Fibroblast of mammary gland (primary cell): ENCODE results near the gene WDR45.
A peak's percentile ranks its signal among the peaks of the same experiment; 100 is the strongest.

Experiments used
- DNase-seq: peaks from one replicate; pipeline ENCODE4 v3.0.0-alpha.2; 2010; ENCODE audit warnings: low read depth
- H3K4me3 ChIP-seq: 2 replicates; pipeline ENCODE4 v1.5.1; 2011; ENCODE audit warnings: low read depth, mild to moderate bottlenecking, low read length, moderate library complexity; ENCODE audit not compliant: control insufficient read depth
- TF ChIP-seq, protein P1 (sequence below): conservative IDR thresholded peaks from 2 replicates; pipeline ENCODE4 v1.5.1; 2011; ENCODE audit warnings: low read depth, low read length, inconsistent platforms; ENCODE audit not compliant: control insufficient read depth, insufficient read depth

Gene WDR45

DNA sequence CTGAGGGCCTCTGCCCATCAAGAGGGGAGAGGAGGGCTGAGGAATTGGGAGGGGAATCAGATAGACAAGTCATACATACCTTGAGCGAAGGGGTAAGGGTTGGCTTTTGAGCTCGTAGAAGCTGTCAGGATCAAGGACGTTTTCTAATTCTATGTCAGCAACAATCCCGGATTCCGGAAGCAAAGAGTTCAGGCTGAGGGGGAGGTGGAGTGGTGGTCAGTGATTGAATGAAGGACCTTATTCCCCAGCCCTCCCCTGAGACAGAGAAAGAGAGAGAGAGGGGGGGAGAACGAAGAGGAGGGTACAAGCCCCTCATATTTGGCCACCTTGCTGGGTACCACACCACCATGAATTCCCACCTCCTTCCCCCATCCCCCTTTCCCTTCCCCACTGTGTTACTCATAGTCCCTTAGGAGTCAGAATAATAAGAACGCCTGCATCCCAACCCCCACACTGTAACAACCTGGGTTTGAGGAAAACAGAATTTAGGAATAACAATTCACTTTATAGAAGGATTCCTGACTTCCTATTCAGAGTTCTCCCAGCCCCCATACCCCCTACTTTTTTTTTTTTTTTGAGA, 39.2 kb downstream of the WDR45 start:
- peak; percentile 61 for DNase-seq
- H3K4me3 ChIP-seq: peak overlapping the region; percentile 77

DNA sequence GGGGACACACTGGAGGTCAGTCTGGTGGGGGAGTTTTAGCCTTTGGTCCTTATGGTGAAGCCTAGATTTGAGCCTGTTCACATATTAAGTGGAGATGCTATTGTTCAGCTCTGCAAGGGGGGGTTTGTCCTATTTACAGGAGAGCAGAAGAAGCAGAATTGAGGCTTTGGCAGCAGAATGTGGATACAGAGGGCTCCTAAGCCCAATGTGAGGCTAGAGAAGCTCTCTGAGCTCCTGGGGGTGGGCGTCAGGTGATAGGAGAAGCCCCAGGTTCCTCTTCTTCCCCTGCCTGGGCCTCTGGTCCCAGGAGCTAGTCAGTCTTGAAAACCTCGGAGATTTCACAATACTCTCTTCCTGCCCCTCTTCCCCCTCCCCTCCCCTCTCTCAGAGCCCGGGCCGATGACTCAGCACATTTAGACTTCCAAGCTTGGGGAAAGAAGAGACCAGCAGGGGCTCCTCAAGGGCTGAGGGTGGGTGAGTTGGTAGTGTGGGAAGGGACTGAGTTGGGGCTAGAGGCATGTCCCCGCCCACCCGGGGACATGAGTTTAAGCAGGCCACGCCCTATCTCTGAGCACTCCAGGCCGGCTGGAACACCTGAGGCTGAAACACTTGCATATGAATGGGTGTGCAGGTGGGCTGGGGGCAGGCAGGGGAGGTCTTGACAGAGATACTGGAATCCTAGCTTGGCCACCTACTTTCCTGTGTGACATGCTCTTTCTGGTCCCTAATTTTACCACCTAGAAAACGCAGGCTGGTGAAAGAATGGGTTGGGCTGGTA, 39.9 kb downstream of the WDR45 start:
- H3K4me3 ChIP-seq: peak overlapping the region; percentile 77
- DNase-seq: peak; percentile 94
- TF ChIP-seq, protein P1, sequence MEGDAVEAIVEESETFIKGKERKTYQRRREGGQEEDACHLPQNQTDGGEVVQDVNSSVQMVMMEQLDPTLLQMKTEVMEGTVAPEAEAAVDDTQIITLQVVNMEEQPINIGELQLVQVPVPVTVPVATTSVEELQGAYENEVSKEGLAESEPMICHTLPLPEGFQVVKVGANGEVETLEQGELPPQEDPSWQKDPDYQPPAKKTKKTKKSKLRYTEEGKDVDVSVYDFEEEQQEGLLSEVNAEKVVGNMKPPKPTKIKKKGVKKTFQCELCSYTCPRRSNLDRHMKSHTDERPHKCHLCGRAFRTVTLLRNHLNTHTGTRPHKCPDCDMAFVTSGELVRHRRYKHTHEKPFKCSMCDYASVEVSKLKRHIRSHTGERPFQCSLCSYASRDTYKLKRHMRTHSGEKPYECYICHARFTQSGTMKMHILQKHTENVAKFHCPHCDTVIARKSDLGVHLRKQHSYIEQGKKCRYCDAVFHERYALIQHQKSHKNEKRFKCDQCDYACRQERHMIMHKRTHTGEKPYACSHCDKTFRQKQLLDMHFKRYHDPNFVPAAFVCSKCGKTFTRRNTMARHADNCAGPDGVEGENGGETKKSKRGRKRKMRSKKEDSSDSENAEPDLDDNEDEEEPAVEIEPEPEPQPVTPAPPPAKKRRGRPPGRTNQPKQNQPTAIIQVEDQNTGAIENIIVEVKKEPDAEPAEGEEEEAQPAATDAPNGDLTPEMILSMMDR: peak; percentile 15

More for the DNA sequence above, 39.2 kb downstream of the WDR45 start:
- TF ChIP-seq, protein P1: no peak

DNA sequence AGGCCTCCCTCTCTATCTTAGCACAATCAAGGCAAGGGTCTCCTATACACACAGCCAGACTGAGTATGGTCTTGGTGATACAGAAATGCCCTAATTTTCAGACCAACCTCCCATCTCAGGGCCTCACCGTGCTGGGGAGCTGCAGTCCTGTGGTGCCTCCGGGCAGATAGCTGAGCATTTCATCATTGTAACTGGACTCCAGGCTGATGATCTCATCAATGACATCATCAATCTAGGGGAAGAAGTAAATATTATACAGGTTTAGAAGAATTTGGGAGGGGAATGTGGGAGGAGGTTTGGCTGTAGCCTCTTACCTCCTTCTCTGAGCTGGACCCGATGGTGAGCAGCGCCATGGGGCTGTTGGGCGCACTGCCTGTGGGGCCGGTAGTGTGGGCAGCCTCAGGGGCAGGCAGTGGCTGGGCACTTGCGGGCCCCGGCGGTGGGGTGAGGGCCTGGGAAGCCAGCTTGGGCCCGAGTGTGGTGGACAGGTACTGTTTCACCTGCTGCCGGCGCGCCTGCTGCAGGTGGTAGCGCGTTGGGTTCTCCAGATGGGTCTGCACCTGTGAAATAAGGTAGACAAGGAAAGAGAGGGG, 41.7 kb downstream of the WDR45 start:
- peak; percentile 59 for DNase-seq
- H3K4me3 ChIP-seq: no peak overlapping the region
- TF ChIP-seq, protein P1: no peak

DNA sequence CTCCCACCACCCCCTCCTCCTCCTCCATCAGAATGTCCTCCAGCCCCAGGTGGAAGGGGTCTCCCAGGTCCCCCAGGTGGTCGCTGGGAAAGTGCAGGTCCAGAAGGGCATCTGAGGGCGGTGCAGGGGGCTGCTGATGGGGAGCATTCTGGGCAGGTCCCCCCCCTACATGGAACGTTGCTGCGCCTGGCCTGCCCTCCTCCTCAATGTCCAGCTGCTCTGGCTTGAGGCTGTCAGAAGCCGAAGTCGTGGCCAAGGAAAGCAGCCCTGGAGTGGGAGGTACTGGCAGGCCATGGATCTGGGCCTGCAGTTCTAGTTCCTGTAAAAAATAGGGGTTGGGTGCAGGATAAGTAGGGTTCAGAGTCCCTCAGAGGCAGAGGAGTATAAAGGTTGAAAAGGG, 49.4 kb downstream of the WDR45 start:
- no peak for DNase-seq
- H3K4me3 ChIP-seq: no peak overlapping the region
- TF ChIP-seq, protein P1: no peak

DNA sequence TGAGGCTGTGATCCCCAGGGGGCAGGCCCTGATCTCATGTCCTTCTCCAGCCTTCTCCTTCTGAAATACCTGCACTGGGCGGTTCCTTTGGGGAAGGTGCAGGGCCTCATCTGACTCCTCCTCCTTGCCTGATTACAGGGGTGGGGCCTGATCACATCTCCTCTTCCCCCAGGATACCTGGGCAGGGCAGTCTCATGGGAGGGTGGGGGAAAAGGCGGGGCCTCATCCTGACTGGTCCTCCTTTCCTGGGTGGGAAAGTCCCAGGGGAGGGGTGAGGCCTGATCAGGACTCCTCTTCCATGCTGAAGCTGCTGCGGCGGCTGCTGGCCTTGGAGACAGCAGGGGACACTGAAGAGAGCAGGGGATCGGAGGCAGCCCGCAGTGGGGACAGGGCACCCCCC, 49.8 kb downstream of the WDR45 start:
- TF ChIP-seq, protein P1: no peak
- no peak overlapping the region for H3K4me3 ChIP-seq
- DNase-seq: no peak
